ENCODE measurements around the gene DNAJC30. TPM values are rescaled to one million over a fixed set of nuclear protein-coding genes. Genes with fewer than 3 reads are reported as not detected.

DNAJC30 gene
- total RNA-seq, 1 experiment from 2014 or later = 15.9 TPM

DNA sequence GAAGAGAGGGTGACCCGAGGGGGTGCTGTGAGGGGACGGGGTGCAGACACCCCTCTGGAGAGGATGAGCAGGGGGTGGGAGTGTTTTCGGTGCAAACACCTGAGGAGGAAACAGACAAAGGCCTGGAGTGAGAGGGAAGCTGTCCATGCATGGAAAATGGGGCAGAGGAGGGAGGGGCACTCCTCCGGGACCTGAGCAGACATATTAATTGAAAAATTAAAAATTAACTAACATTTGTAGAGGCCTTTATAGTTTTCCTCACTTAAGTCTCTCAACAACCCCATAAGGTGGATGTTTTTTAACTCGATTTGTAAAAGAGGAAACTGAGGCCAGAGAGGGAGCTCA lies 14.4 kb downstream of the DNAJC30 start:
- H3K9me3 Mint-ChIP-seq (ENCODE audit: unreplicated experiment) = no peaks in the 10 kb centered on the region
- peak overlapping the region; percentile 53 for H3K4me3 ChIP-seq (ENCODE audit: low read depth, low read length)
- H3K4me1 Mint-ChIP-seq (ENCODE audit: low read depth, unreplicated experiment) = peaks cover 4% of the 10 kb centered on the region
- H3K4me3 Mint-ChIP-seq (ENCODE audit: unreplicated experiment) = peak overlapping the region; percentile 70
- intact Hi-C loops (cut with micrococcal nuclease; ENCODE audit: unreplicated experiment) = loop anchor here (2.0 to 5.0 kb wide), 2 partner anchors 56 to 147 kb away; partner anchors contain the start of gene BAZ1B
- no peaks in the 10 kb centered on the region for H3K36me3 ChIP-seq (ENCODE audit: control insufficient read depth, insufficient read depth, low read length)
- no peak for TF ChIP-seq CTCF (IDR thresholded peaks at IDR 0.05; ENCODE audit: insufficient read depth in 1 of 2, low read depth in 1 of 2, low read length in 1 of 2, severe bottlenecking in 1 of 2, unreplicated experiment in 1 of 2)
- no peaks in the 10 kb centered on the region for H3K9me3 ChIP-seq
- BruUV-seq (replicated peaks) = no TSS peak
- DNase-seq = no peak
- H3K4me1 ChIP-seq = peaks cover 14% of the 10 kb centered on the region
- no peaks in the 10 kb centered on the region for H3K27me3 ChIP-seq (replicated peaks; ENCODE audit: control insufficient read depth, insufficient read depth, low read length)
- ChIA-PET CTCF (interaction anchor here (0.8 to 1.2 kb wide), 2 partner anchors 55 to 62 kb away, joined by 3 to 6 read pairs; no protein-coding TSS in a partner anchor), POLR2A (no interaction called here)
- H3K27ac Mint-ChIP-seq (ENCODE audit: unreplicated experiment) = no peak overlapping the region
- no peaks in the 10 kb centered on the region for H3K27me3 Mint-ChIP-seq (ENCODE audit: insufficient read depth, unreplicated experiment)
- peaks cover 6% of the 10 kb centered on the region for H3K36me3 Mint-ChIP-seq (ENCODE audit: insufficient read depth, unreplicated experiment)

DNA sequence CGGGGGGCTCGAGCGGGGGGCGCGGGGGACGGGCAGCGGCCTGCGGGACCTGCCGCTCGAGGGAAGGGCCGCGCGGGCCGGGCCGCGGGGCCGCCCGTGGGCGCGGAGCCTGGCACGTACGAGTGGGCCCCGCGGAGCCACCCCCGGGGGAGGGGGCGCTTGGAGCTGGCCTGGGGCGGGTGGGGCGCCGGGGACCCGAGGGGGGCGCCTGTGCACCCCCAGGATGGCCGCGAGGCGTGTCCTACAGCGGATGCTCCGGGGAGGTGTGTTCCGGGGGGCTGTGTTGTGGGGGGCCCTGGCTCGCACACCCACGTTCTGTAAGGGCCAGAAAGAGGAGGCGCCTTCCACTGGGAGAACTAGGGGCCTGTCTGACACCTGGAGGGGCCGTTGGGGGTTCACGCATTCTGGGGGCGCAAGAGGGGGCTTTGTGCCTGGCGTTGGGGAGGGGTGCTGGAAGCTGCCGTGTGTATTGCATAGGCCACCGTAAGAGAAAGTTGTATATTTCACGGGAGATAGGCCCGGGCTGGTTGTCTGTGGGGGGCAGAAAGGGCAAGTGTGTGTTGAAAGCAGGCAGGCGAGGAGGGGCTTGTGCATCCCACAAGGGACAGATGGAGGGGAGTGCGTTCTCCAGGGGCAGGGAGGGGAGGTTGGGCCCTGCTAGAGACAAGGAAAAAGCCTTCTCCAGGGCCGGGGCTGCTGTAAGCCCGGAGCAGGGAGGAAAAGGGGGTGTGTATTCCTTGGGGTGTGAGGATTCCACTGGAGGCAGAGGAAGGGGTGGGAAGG lies 15.0 kb downstream of the DNAJC30 start:
- H3K4me1 Mint-ChIP-seq (ENCODE audit: low read depth, unreplicated experiment) = peaks cover 4% of the 10 kb centered on the region
- peaks cover 6% of the 10 kb centered on the region for H3K36me3 Mint-ChIP-seq (ENCODE audit: insufficient read depth, unreplicated experiment)
- DNase-seq = no peak
- TF ChIP-seq CTCF (IDR thresholded peaks at IDR 0.05; ENCODE audit: insufficient read depth in 1 of 2, low read depth in 1 of 2, low read length in 1 of 2, severe bottlenecking in 1 of 2, unreplicated experiment in 1 of 2) = no peak
- POLR2A ChIA-PET = no interaction called here
- Histone ChIP-seq H3K27me3 (replicated peaks; ENCODE audit: control insufficient read depth, insufficient read depth, low read length) (no peaks in the 10 kb centered on the region), H3K9me3 (no peaks in the 10 kb centered on the region), H3K4me1 (peaks cover 14% of the 10 kb centered on the region), H3K4me3 (ENCODE audit: low read depth, low read length) (peak overlapping the region; percentile 53), H3K36me3 (ENCODE audit: control insufficient read depth, insufficient read depth, low read length) (no peaks in the 10 kb centered on the region)
- CTCF ChIA-PET = interaction anchor here (0.5 to 1.2 kb wide), 4 partner anchors 53 to 70 kb away, joined by 3 to 8 read pairs (median 5); partner anchors contain the start of gene ABHD11
- no peaks in the 10 kb centered on the region for H3K27me3 Mint-ChIP-seq (ENCODE audit: insufficient read depth, unreplicated experiment)
- intact Hi-C loops (cut with micrococcal nuclease; ENCODE audit: unreplicated experiment) = loop anchor here (2.0 to 5.0 kb wide), 2 partner anchors 57 to 146 kb away; partner anchors contain the start of gene BAZ1B
- BruUV-seq (replicated peaks) = no TSS peak
- peaks cover 2% of the 10 kb centered on the region for H3K9me3 Mint-ChIP-seq (ENCODE audit: unreplicated experiment)
- H3K27ac Mint-ChIP-seq (ENCODE audit: unreplicated experiment) = no peak overlapping the region
- H3K4me3 Mint-ChIP-seq (ENCODE audit: unreplicated experiment) = peak overlapping the region; percentile 70

- Mint-ChIP-seq H3K27me3 (ENCODE audit: insufficient read depth, unreplicated experiment) (no peaks in the 10 kb centered on the region), H3K9me3 (ENCODE audit: unreplicated experiment) (peaks cover 10% of the 10 kb centered on the region), H3K36me3 (ENCODE audit: insufficient read depth, unreplicated experiment) (peaks cover 6% of the 10 kb centered on the region), H3K27ac (ENCODE audit: unreplicated experiment) (no peak within 1 kb of the TSS), H3K4me3 (ENCODE audit: unreplicated experiment) (peak within 1 kb of the TSS; percentile 70), H3K4me1 (ENCODE audit: low read depth, unreplicated experiment) (peaks cover 4% of the 10 kb centered on the region)
- no peaks in the 10 kb centered on the region; the same call in 1 of the 2 replicates for H3K9me3 ChIP-seq
- H3K4me1 ChIP-seq = peaks cover 14% of the 10 kb centered on the region
- intact Hi-C loops (cut with micrococcal nuclease; ENCODE audit: unreplicated experiment) = loop anchor here (1.0 to 5.0 kb wide), 4 partner anchors 54 to 145 kb away; partner anchors contain the start of gene BAZ1B
- peak within 1 kb of the TSS; percentile 53 for H3K4me3 ChIP-seq (ENCODE audit: low read depth, low read length)
- DNase-seq = peak; percentile 92 to 97
- no TSS peak for BruUV-seq (replicated peaks)
- CTCF ChIA-PET = interaction anchor here (0.5 to 1.1 kb wide), 4 partner anchors 33 to 71 kb away, joined by 3 to 8 read pairs (median 4); partner anchors contain the start of gene ABHD11
- POLR2A ChIA-PET = no interaction called here
- H3K27me3 ChIP-seq (replicated peaks; ENCODE audit: control insufficient read depth, insufficient read depth, low read length) = no peaks in the 10 kb centered on the region
- no peaks in the 10 kb centered on the region for H3K36me3 ChIP-seq (ENCODE audit: control insufficient read depth, insufficient read depth, low read length)
- peak; percentile 85 to 94 for TF ChIP-seq CTCF (IDR thresholded peaks at IDR 0.05; ENCODE audit: insufficient read depth in 1 of 2, low read depth in 1 of 2, low read length in 1 of 2, severe bottlenecking in 1 of 2, unreplicated experiment in 1 of 2)
Observed at GRCh38 chr7:73667344-73668102, 15.7 kb downstream of the DNAJC30 start, which contains the start of gene VPS37D. Gene VPS37D, plus strand, starts transcription at chr7:73667831. Its CDS starts 128 bp downstream, at chr7:73667959.
